Natural killer cell (primary cell): ENCODE measurements around the gene CD7. TPM values are rescaled to one million over a fixed set of nuclear protein-coding genes. Genes with fewer than 3 reads are reported as not detected.

ENCODE experiments used
- ATAC-seq, 3 donors: fragments of 150-1000 bp in 2 of 3; fragments of 200-7000 bp in 1 of 3; cut with Tn5 transposase; 1 replicate in 1 of 3; 2 replicates in 2 of 3; pipeline ENCODE4 v1.10.0; 2021; ENCODE audit warnings: mild to moderate bottlenecking in 2 of 3, moderate library complexity in 2 of 3
- DNase-seq, 2 donors: peaks; one replicate each; pipeline versions ENCODE4 v3.0.0 to v3.0.0-alpha.2; 2013 to 2021; ENCODE audit warnings: mixed read lengths in 1 of 2
- H3K27ac ChIP-seq: one replicate; pipeline ENCODE4 v1.5.1; 2013; ENCODE audit warnings: mild to moderate bottlenecking, low read length
- H3K27me3 ChIP-seq: one replicate; pipeline ENCODE4 v1.6.1; 2013; ENCODE audit warnings: low read length; ENCODE audit not compliant: control insufficient read depth, insufficient read depth
- H3K36me3 ChIP-seq: one replicate; pipeline ENCODE4 v1.6.1; 2013; ENCODE audit warnings: low read length; ENCODE audit not compliant: control insufficient read depth, insufficient read depth
- H3K4me1 ChIP-seq: one replicate; pipeline ENCODE4 v1.6.1; 2013; ENCODE audit warnings: low read length; ENCODE audit not compliant: control insufficient read depth, insufficient read depth
- H3K4me3 ChIP-seq: one replicate; pipeline ENCODE4 v1.5.1; 2013; ENCODE audit warnings: low read length
- H3K9me3 ChIP-seq: one replicate; pipeline ENCODE4 v1.6.1; 2013; ENCODE audit warnings: low read length; ENCODE audit not compliant: control insufficient read depth, insufficient read depth
- H3K27ac Mint-ChIP-seq, 2 donors: one replicate each; pipeline ENCODE4 v1.8.0; 2022; ENCODE audit warnings: mild to moderate bottlenecking in 2 of 2, mixed read lengths in 2 of 2, moderate library complexity in 1 of 2
- H3K27me3 Mint-ChIP-seq, 2 donors: one replicate each; pipeline ENCODE4 v1.8.0; 2022; ENCODE audit warnings: low read depth in 2 of 2, mixed read lengths in 2 of 2
- H3K36me3 Mint-ChIP-seq: one replicate; pipeline ENCODE4 v1.8.0; 2022; ENCODE audit warnings: mixed read lengths
- H3K4me1 Mint-ChIP-seq, 2 donors: one replicate each; pipeline ENCODE4 v1.8.0; 2022; ENCODE audit warnings: mixed read lengths in 2 of 2
- H3K4me3 Mint-ChIP-seq: one replicate; pipeline ENCODE4 v1.8.0; 2022; ENCODE audit warnings: mild to moderate bottlenecking, moderate library complexity, mixed read lengths
- H3K9me3 Mint-ChIP-seq, 2 donors: one replicate each; pipeline ENCODE4 v1.8.0; 2022; ENCODE audit warnings: mixed read lengths in 2 of 2
- WGBS: methylation state at CpG from one replicate; pipeline ENCODE4 v1.1.7; 2013; ENCODE audit warnings: missing lambda C conversion rate; ENCODE audit not compliant: insufficient coverage; 5-methylcytosine and 5-hydroxymethylcytosine counted together
- intact Hi-C: fragments of 100-400 bp; cut with micrococcal nuclease; formaldehyde crosslinking; loops from one replicate; pipeline ENCODE4 v1.14.2; 2022
- total RNA-seq, 4 donors: library from RNA; stranded (reverse); fragments of 120-200 nt in 1 of 4; gene quantifications; one replicate each; pipeline versions ENCODE4 v1.2.3 to v1.2.4, GENCODE V29; 2013 to 2022
- TF ChIP-seq, protein P1 (sequence below): fragments of 200-600 bp; IDR thresholded peaks from one replicate; pipeline ENCODE4 v1.8.0; 2022; ENCODE audit warnings: antibody characterized with exemption

The CD7 gene
- total RNA-seq, 3 donors from 2014 or later (not counting 1 experiment from before 2014, with no cell fraction given) = 464 to 564 (median 522) TPM

GRCh38 chr17:82345151-82345976 is 28.0 kb upstream of the CD7 start:
- WGBS = 91% methylated on average over 42 of the region's 42 CpGs
- Mint-ChIP-seq H3K4me3 (no peak overlapping the region), H3K4me1 (peaks cover 5 to 11% of the 10 kb centered on the region in 2 donors), H3K36me3 (no peaks in the 10 kb centered on the region), H3K27me3 (peaks cover 0 to 7% of the 10 kb centered on the region in 2 donors), H3K27ac (no peak overlapping the region), H3K9me3 (no peaks in the 10 kb centered on the region)
- Histone ChIP-seq H3K4me3 (no peak overlapping the region), H3K27me3 (peaks cover 2% of the 10 kb centered on the region), H3K4me1 (peaks cover 13% of the 10 kb centered on the region), H3K9me3 (no peaks in the 10 kb centered on the region), H3K36me3 (no peaks in the 10 kb centered on the region), H3K27ac (no peak overlapping the region)
- DNase-seq (no peak), ATAC-seq (no peak)
- intact Hi-C loops = no loop called here
- TF ChIP-seq, protein P1, sequence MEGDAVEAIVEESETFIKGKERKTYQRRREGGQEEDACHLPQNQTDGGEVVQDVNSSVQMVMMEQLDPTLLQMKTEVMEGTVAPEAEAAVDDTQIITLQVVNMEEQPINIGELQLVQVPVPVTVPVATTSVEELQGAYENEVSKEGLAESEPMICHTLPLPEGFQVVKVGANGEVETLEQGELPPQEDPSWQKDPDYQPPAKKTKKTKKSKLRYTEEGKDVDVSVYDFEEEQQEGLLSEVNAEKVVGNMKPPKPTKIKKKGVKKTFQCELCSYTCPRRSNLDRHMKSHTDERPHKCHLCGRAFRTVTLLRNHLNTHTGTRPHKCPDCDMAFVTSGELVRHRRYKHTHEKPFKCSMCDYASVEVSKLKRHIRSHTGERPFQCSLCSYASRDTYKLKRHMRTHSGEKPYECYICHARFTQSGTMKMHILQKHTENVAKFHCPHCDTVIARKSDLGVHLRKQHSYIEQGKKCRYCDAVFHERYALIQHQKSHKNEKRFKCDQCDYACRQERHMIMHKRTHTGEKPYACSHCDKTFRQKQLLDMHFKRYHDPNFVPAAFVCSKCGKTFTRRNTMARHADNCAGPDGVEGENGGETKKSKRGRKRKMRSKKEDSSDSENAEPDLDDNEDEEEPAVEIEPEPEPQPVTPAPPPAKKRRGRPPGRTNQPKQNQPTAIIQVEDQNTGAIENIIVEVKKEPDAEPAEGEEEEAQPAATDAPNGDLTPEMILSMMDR = no peak

DNA sequence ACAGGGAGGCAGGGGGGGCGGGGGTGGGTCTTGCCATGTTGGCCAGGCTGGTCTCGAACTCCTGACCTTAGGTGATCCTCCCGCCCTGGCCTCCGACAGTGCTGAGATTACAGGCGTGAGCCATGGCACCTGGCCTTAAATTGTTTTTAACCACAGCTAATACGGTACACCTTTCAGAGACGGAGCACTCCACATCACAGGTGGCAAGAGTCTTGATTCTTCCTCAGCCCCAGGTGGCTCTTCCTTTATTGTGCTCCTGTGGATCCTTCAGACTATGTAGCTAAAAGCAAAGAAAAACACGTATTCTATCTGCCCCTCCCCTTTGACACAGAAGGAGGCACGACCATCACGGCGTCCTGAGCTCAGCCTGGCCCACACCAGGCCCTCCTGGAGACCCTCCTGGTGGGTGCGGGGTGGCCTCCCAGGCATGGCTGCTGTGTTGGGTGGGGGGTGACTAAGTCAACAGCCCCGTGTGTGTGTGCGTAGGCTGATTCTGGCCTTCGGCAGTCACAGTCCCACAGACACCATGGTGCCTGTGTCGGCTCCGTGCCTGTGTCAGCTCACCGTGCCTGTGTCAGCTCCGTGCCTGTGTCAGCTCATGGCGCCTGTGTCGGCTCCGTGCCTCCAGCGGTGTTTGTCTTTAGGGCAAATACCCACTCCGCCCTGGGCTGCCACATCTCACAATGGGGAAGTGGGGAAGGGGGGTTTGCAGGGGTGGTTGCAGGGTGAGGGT is 26.9 kb upstream of the CD7 start:
- 80% methylated on average over 24 of the region's 24 CpGs for WGBS

GRCh38 chr17:82343560-82343959 is 26.2 kb upstream of the CD7 start:
- Histone ChIP-seq H3K27ac (no peak overlapping the region), H3K9me3 (no peaks in the 10 kb centered on the region), H3K36me3 (no peaks in the 10 kb centered on the region), H3K4me3 (no peak overlapping the region), H3K4me1 (peaks cover 5% of the 10 kb centered on the region), H3K27me3 (peaks cover 2% of the 10 kb centered on the region)
- peaks cover 5 to 8% of the 10 kb centered on the region in 2 donors for H3K4me1 Mint-ChIP-seq
- no peak for ATAC-seq
- TF ChIP-seq, protein P1 = no peak
- no peaks in the 10 kb centered on the region for H3K36me3 Mint-ChIP-seq
- WGBS = 93% methylated on average over 5 of the region's 5 CpGs
- H3K9me3 Mint-ChIP-seq = no peaks in the 10 kb centered on the region
- H3K27ac Mint-ChIP-seq = no peak overlapping the region
- peaks cover 0 to 5% of the 10 kb centered on the region in 2 donors for H3K27me3 Mint-ChIP-seq
- no peak for DNase-seq
- H3K4me3 Mint-ChIP-seq = no peak overlapping the region
- intact Hi-C loops = no loop called here

More for the DNA sequence above, 26.9 kb upstream of the CD7 start:
- ATAC-seq (peak in 1 of 3 donors; percentile 10), DNase-seq (no peak)
- H3K4me3 Mint-ChIP-seq = no peak overlapping the region
- H3K4me1 ChIP-seq = peaks cover 5% of the 10 kb centered on the region
- no peaks in the 10 kb centered on the region for H3K9me3 Mint-ChIP-seq
- H3K27me3 ChIP-seq = peaks cover 2% of the 10 kb centered on the region
- H3K27ac Mint-ChIP-seq = no peak overlapping the region
- TF ChIP-seq, protein P1 = no peak
- peaks cover 5 to 8% of the 10 kb centered on the region in 2 donors for H3K4me1 Mint-ChIP-seq
- no peak overlapping the region for H3K27ac ChIP-seq
- intact Hi-C loops = no loop called here
- peaks cover 0 to 7% of the 10 kb centered on the region in 2 donors for H3K27me3 Mint-ChIP-seq
- H3K36me3 Mint-ChIP-seq = no peaks in the 10 kb centered on the region
- no peak overlapping the region for H3K4me3 ChIP-seq
- no peaks in the 10 kb centered on the region for H3K9me3 ChIP-seq
- H3K36me3 ChIP-seq = no peaks in the 10 kb centered on the region
